SK-N-MC (cell line): ENCODE measurements around the gene HYAL2.

ENCODE experiments used
- EZH2 ChIP-seq: fragments of 200-600 bp; sonication (generic); IDR thresholded peaks from one replicate; pipeline ENCODE4 v1.6.1; 2017; ENCODE audit warnings: antibody characterized with exemption
- POLR2AphosphoS5 ChIP-seq: IDR thresholded peaks from 2 replicates; pipeline ENCODE4 v1.6.1; 2012; ENCODE audit warnings: mild to moderate bottlenecking, low read depth, low read length, borderline replicate concordance

DNA sequence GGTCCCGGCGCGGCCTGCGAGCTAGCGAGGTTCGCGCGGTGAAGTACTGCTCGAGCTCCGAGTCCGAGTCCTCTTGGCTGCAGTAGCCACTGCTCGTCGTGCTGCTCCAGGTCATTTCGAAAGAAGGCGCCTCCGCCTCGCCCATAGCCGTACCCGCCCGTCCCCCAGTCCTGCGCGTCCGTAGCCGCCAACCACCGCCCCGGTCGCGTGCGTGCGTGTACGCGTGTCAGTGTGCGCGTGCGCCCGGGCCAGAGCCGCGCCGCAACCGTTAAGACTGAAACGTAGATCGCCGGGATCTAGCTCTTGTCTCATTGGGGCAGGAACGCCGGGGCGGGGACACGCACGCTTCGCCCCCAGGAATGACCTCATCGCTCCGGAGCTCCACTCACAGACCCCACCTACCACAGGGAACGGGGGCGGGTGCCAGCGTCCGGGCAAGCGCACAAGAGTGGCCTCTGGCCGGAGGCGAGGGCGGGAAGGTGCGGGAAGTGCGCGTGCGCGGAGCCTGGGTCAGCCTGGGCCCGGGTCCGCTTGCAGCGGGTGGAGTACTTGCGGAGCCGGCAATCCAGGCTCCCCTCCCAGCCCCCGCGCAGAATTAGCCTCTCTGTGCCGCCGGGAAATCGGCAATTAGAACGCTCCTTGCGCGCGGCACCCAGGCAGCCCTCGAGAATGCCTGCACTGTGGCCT lies 14.8 kb upstream of the HYAL2 start:
- TF ChIP-seq EZH2 (no peak), POLR2AphosphoS5 (peak; percentile 94)
